Renal cortical epithelial cell (primary cell): Measurements from ENCODE around the gene TPM1. TPM values are rescaled to one million over a fixed set of nuclear protein-coding genes. Genes with fewer than 3 reads are reported as not detected.
A peak's percentile ranks its signal among the peaks of the same experiment; 100 is the strongest.
"Not testable (repeated sequence)": the region's sequence is repeated elsewhere in the genome, so short reads cannot be mapped to it uniquely, and the experiment has no call there.

Source experiments
- DNase-seq: peaks from one replicate; pipeline ENCODE4 v3.0.0-alpha.2; 2011; ENCODE audit warnings: low read depth
- total RNA-seq: library from RNA; depleted of rRNA; stranded (reverse); fragments of >200 nt; gene quantifications from 2 replicates; pipeline ENCODE4 v1.2.3, GENCODE V29; 2014

The TPM1 gene
- 1,733 and 1,925 TPM in 2 replicates for total RNA-seq

DNA sequence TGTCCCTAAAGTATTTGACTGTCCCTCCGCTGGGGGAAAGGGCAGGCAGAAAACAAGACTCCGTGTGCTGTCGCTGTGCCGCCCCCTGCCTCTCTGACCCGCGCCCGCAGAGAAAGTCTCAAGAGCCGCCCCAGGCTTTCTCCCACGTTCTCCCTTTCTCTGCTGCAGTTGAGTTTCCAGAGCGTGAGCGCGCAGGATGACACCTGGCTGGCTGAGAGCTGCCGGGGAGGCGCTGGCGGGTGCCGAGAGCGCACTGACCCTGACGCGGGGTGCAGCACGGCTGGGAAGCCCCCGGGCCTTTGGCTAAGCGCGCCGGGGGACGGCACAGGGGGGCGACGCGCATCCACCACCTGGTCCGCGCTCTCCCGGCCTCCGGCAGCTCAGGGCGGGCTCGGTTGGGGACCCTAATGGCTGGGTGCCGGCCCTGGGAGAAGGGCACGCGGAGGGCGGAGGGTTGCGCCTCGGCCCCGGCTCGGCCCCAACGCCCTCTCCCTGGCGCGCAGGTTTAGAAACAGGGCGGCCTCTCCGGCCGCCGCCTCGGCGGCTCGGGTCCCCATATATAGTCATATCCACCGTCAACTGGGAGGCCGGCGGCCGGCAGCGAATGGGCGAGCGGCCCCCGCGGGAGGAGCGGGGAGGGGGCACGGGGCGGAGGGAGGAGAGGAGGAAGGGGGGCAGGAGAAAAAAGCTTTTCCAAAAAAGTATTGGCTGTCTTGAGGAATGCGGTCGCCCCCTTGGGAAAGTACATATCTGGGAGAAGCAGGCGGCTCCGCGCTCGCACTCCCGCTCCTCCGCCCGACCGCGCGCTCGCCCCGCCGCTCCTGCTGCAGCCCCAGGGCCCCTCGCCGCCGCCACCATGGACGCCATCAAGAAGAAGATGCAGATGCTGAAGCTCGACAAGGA is at the start of gene TPM1:
Gene TPM1, plus strand, starts transcription at position 774 of the 903 bp plus-strand sequence. Its CDS starts 83 bp downstream, at position 857.
- peak; percentile 77 for DNase-seq

- no peak for DNase-seq
Observed at GRCh38 chr15:62993066-62993465, 49.5 kb upstream of the TPM1 start.

DNA sequence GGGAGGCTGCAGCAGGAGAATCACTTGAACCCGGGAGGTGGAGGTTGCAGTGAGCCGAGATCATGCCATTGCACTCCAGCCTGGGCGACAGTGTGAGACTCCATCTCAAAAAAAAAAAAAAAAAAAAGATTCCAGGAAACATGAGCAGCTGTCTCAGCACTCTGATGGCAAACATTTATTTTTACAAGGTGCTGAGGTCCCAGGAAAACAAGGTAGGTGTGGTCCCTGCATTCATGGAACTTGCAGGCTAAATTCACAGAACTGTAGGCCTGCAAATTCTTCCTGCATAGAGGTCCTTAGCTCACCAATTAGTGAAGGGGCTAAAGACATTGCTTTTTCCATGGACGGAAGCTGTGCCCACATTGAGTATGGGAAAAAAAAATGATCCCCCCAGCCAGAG is 48.9 kb upstream of the TPM1 start:
- DNase-seq: not testable (repeated sequence)

DNA sequence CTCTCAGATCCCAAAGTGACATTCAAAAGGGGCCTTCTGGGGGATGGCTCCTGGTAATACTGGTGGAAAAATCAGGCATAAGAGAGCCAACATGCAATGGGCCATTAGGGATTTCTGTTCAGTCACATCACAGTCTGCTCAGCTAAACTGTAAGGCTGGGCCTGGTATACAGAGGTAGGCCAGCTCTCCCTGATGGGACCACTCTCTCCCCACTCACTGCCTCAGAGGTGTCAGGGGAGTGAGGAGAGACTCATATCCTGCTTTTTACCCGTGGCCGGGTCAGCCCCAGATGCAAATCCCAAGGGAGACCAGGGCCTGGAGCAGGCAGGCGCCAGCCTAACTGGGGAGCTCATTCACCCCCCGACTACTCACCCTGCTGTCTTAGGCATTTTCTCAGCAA is 48.1 kb upstream of the TPM1 start:
- no peak for DNase-seq

DNA sequence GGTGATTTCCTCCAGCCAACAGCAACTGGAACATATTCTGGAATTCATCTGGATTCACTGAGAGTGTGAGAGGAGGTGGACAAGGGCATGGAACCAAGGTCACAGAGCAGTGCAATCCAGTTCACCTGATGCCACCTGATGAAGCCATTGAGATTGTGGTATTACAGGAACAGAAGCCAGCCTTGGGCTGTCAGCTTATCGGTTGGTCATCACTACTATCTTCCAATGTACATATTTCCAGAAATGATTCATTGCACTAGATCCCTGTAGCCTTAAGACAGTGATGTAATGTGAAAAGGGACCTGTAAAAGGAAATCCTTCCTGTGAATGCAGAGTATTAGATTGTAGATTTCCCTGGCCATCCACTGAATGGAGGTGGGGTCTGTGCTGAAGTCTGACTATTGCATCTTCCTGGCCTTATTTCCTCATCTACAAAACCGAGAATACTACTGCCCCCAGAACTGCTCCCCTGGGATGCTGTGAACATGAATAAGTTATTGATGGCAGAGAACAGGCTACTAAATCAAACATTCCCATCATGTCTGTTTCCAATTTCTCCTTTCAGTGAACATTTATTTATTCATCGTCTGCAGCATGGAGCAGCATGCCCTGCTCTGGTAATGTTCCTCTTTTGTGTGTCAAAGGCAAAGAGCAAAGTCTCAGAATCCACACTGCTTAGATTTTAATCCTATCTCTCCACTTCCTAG is 47.4 kb upstream of the TPM1 start:
- DNase-seq: no peak

GRCh38 chr15:62997441-62997840 is 45.1 kb upstream of the TPM1 start:
- DNase-seq: peak; percentile 44

DNA sequence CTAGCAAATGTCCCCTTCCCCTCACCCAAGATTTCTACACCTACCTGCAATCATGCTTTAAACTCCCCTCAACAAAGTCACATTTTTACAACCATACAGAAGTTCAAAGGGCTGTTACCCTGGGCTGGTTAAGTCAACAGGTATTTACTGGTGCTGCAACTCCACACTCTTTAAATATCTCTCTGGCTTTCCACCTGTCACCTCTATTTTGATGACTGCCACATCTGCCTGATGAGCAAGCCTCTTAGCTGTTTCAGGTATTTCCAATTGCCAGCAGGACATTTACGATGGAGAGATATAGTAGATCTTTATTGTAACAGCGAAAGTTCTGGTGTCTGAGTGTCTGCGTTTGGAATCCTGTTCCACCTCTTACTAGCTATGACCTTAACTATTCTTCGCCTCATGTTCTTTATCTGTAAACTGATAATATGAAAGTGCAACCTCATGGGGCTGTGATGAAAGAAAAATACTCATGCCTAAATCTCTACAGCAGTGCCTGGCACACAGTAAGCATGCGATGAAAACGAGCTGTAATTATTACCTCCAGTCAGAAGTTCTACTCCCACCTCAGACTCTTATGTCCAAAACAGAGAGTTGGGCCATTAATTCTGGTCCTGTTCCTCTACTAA is 44.2 kb upstream of the TPM1 start:
- DNase-seq: no peak

GRCh38 chr15:62999178-62999577 is 43.4 kb upstream of the TPM1 start:
- no peak for DNase-seq

- DNase-seq: no peak
Observed at GRCh38 chr15:62999923-63000561, 42.5 kb upstream of the TPM1 start.

DNA sequence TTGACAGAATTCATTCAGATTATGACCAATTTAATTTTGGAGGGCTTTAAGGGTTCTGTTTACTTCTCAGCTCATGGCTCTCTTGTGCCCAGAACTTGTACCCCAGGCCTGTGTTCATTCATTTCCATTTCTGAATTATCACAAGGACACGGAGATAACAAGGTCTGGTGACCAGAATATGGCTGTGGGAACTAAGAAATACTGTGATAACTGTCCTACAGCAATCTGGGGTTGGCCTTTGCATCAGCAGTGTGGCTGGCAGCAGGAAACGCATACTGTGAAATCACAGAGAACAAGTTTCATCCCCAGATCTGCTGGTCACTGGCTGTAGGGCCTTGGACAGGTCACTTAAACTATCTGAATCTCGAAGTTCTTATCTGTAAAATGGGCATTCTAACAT is 41.8 kb upstream of the TPM1 start:
- no peak for DNase-seq

- no peak for DNase-seq
Observed at GRCh38 chr15:63004211-63004610, 38.3 kb upstream of the TPM1 start.

GRCh38 chr15:63006032-63006878 is 36.3 kb upstream of the TPM1 start:
- no peak for DNase-seq

GRCh38 chr15:63008333-63009049 is 34.1 kb upstream of the TPM1 start:
- no peak for DNase-seq

GRCh38 chr15:63010386-63010785 is 32.2 kb upstream of the TPM1 start:
- DNase-seq: no peak

- no peak for DNase-seq
Observed at GRCh38 chr15:63010920-63011693, 31.4 kb upstream of the TPM1 start.

DNA sequence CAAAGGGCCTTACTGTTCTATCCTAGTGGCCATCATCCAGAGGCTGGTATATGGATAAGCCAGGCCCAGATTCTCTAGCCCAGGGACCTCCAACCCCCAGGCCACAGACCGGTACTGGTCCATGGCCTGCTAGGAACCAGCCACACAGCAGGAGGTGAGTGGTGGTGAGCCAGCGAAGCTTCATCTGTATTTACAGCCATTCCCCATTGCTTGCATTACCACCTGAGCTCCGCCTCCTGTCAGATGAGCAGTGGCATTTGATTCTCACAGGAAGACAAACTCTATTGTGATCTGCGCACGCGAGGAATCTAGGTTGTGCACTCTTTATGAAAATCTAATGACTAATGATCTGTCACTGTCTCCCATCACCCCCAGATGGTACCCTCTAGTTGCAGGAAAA is 30.1 kb upstream of the TPM1 start:
- no peak for DNase-seq

- DNase-seq: peak; percentile 72
Observed at GRCh38 chr15:63013052-63013808, 29.3 kb upstream of the TPM1 start.

GRCh38 chr15:63014578-63014977 is 28.0 kb upstream of the TPM1 start:
- no peak for DNase-seq

GRCh38 chr15:63015618-63016017 is 26.9 kb upstream of the TPM1 start:
- DNase-seq: peak; percentile 84
